Measurements from ENCODE around the gene EFHC2. TPM values are rescaled to one million over a fixed set of nuclear protein-coding genes. Genes with fewer than 3 reads are reported as not detected.

The EFHC2 gene
- total RNA-seq, 1 donor from 2014 or later, result under 0.01 TPM

GRCh38 chrX:44241546-44241945, 101.9 kb downstream of the EFHC2 start:
- Histone ChIP-seq H3K4me1 (ENCODE audit: control insufficient read depth in 3 of 3, insufficient read depth in 3 of 3, low read length in 3 of 3) (no peaks in the 10 kb centered on the region), H3K4me3 (ENCODE audit: low read length in 3 of 3) (no peak overlapping the region), H3K27me3 (ENCODE audit: control insufficient read depth in 3 of 3, insufficient read depth in 3 of 3, low read length in 3 of 3) (peaks cover 0 to 9% (median 0%) of the 10 kb centered on the region in 3 donors), H3K9me3 (ENCODE audit: control insufficient read depth in 3 of 3, low read length in 3 of 3) (no peaks in the 10 kb centered on the region), H3K27ac (ENCODE audit: low read depth, low read length) (no peak overlapping the region), H3K9ac (ENCODE audit: low read depth in 1 of 3, low read length in 3 of 3) (no peak overlapping the region), H3K36me3 (ENCODE audit: control insufficient read depth in 3 of 3, insufficient read depth in 3 of 3, low read length in 3 of 3) (no peaks in the 10 kb centered on the region)

- H3K4me3 ChIP-seq (ENCODE audit: low read length in 3 of 3), result no peak overlapping the region
- no peaks in the 10 kb centered on the region for H3K36me3 ChIP-seq (ENCODE audit: control insufficient read depth in 3 of 3, insufficient read depth in 3 of 3, low read length in 3 of 3)
- no peak overlapping the region for H3K27ac ChIP-seq (ENCODE audit: low read depth, low read length)
- H3K9me3 ChIP-seq (ENCODE audit: control insufficient read depth in 3 of 3, low read length in 3 of 3), result no peaks in the 10 kb centered on the region
- H3K4me1 ChIP-seq (ENCODE audit: control insufficient read depth in 3 of 3, insufficient read depth in 3 of 3, low read length in 3 of 3), result no peaks in the 10 kb centered on the region
- no peak overlapping the region for H3K9ac ChIP-seq (ENCODE audit: low read depth in 1 of 3, low read length in 3 of 3)
- peaks cover 0 to 9% (median 0%) of the 10 kb centered on the region in 3 donors for H3K27me3 ChIP-seq (ENCODE audit: control insufficient read depth in 3 of 3, insufficient read depth in 3 of 3, low read length in 3 of 3)
Measured at GRCh38 chrX:44240036-44240435, 103.4 kb downstream of the EFHC2 start.

- no peaks in the 10 kb centered on the region for H3K9me3 ChIP-seq (ENCODE audit: control insufficient read depth in 3 of 3, low read length in 3 of 3)
- no peak overlapping the region for H3K9ac ChIP-seq (ENCODE audit: low read depth in 1 of 3, low read length in 3 of 3)
- H3K27me3 ChIP-seq (ENCODE audit: control insufficient read depth in 3 of 3, insufficient read depth in 3 of 3, low read length in 3 of 3), result peaks cover 0 to 9% (median 0%) of the 10 kb centered on the region in 3 donors
Measured at GRCh38 chrX:44239036-44239435, 104.4 kb downstream of the EFHC2 start.

GRCh38 chrX:44235534-44235933, 107.9 kb downstream of the EFHC2 start:
- Histone ChIP-seq H3K4me3 (ENCODE audit: low read length in 3 of 3) (no peak overlapping the region), H3K9me3 (ENCODE audit: control insufficient read depth in 3 of 3, low read length in 3 of 3) (no peaks in the 10 kb centered on the region), H3K4me1 (ENCODE audit: control insufficient read depth in 3 of 3, insufficient read depth in 3 of 3, low read length in 3 of 3) (no peaks in the 10 kb centered on the region), H3K9ac (ENCODE audit: low read depth in 1 of 3, low read length in 3 of 3) (no peak overlapping the region), H3K27me3 (ENCODE audit: control insufficient read depth in 3 of 3, insufficient read depth in 3 of 3, low read length in 3 of 3) (peaks cover 0 to 9% (median 0%) of the 10 kb centered on the region in 3 donors), H3K36me3 (ENCODE audit: control insufficient read depth in 3 of 3, insufficient read depth in 3 of 3, low read length in 3 of 3) (no peaks in the 10 kb centered on the region), H3K27ac (ENCODE audit: low read depth, low read length) (no peak overlapping the region)

More at GRCh38 chrX:44239036-44239435, 104.4 kb downstream of the EFHC2 start:
- Histone ChIP-seq H3K36me3 (ENCODE audit: control insufficient read depth in 3 of 3, insufficient read depth in 3 of 3, low read length in 3 of 3) (no peaks in the 10 kb centered on the region), H3K27ac (ENCODE audit: low read depth, low read length) (no peak overlapping the region), H3K4me3 (ENCODE audit: low read length in 3 of 3) (no peak overlapping the region), H3K4me1 (ENCODE audit: control insufficient read depth in 3 of 3, insufficient read depth in 3 of 3, low read length in 3 of 3) (no peaks in the 10 kb centered on the region)

- Histone ChIP-seq H3K9me3 (ENCODE audit: control insufficient read depth in 3 of 3, low read length in 3 of 3) (no peaks in the 10 kb centered on the region), H3K27me3 (ENCODE audit: control insufficient read depth in 3 of 3, insufficient read depth in 3 of 3, low read length in 3 of 3) (peaks cover 0 to 6% (median 0%) of the 10 kb centered on the region in 3 donors), H3K27ac (ENCODE audit: low read depth, low read length) (no peak overlapping the region), H3K9ac (ENCODE audit: low read depth in 1 of 3, low read length in 3 of 3) (no peak overlapping the region), H3K36me3 (ENCODE audit: control insufficient read depth in 3 of 3, insufficient read depth in 3 of 3, low read length in 3 of 3) (no peaks in the 10 kb centered on the region), H3K4me1 (ENCODE audit: control insufficient read depth in 3 of 3, insufficient read depth in 3 of 3, low read length in 3 of 3) (no peaks in the 10 kb centered on the region), H3K4me3 (ENCODE audit: low read length in 3 of 3) (no peak overlapping the region)
Measured at GRCh38 chrX:44234541-44234940, 108.9 kb downstream of the EFHC2 start.

GRCh38 chrX:44234116-44234515, 109.4 kb downstream of the EFHC2 start:
- Histone ChIP-seq H3K27ac (ENCODE audit: low read depth, low read length) (no peak overlapping the region), H3K9ac (ENCODE audit: low read depth in 1 of 3, low read length in 3 of 3) (no peak overlapping the region)

GRCh38 chrX:44232081-44232480, 111.4 kb downstream of the EFHC2 start:
- Histone ChIP-seq H3K27me3 (ENCODE audit: control insufficient read depth in 3 of 3, insufficient read depth in 3 of 3, low read length in 3 of 3) (no peaks in the 10 kb centered on the region), H3K9ac (ENCODE audit: low read depth in 1 of 3, low read length in 3 of 3) (no peak overlapping the region), H3K27ac (ENCODE audit: low read depth, low read length) (no peak overlapping the region), H3K4me3 (ENCODE audit: low read length in 3 of 3) (no peak overlapping the region), H3K4me1 (ENCODE audit: control insufficient read depth in 3 of 3, insufficient read depth in 3 of 3, low read length in 3 of 3) (no peaks in the 10 kb centered on the region), H3K36me3 (ENCODE audit: control insufficient read depth in 3 of 3, insufficient read depth in 3 of 3, low read length in 3 of 3) (no peaks in the 10 kb centered on the region), H3K9me3 (ENCODE audit: control insufficient read depth in 3 of 3, low read length in 3 of 3) (no peaks in the 10 kb centered on the region)

More at GRCh38 chrX:44234116-44234515, 109.4 kb downstream of the EFHC2 start:
- H3K4me3 ChIP-seq (ENCODE audit: low read length in 3 of 3), result no peak overlapping the region
- no peaks in the 10 kb centered on the region for H3K4me1 ChIP-seq (ENCODE audit: control insufficient read depth in 3 of 3, insufficient read depth in 3 of 3, low read length in 3 of 3)
- H3K27me3 ChIP-seq (ENCODE audit: control insufficient read depth in 3 of 3, insufficient read depth in 3 of 3, low read length in 3 of 3), result peaks cover 0 to 6% (median 0%) of the 10 kb centered on the region in 3 donors
- no peaks in the 10 kb centered on the region for H3K9me3 ChIP-seq (ENCODE audit: control insufficient read depth in 3 of 3, low read length in 3 of 3)
- H3K36me3 ChIP-seq (ENCODE audit: control insufficient read depth in 3 of 3, insufficient read depth in 3 of 3, low read length in 3 of 3), result no peaks in the 10 kb centered on the region

GRCh38 chrX:44228621-44229020, 114.9 kb downstream of the EFHC2 start:
- Histone ChIP-seq H3K4me1 (ENCODE audit: control insufficient read depth in 3 of 3, insufficient read depth in 3 of 3, low read length in 3 of 3) (no peaks in the 10 kb centered on the region), H3K9me3 (ENCODE audit: control insufficient read depth in 3 of 3, low read length in 3 of 3) (no peaks in the 10 kb centered on the region), H3K27ac (ENCODE audit: low read depth, low read length) (no peak overlapping the region), H3K4me3 (ENCODE audit: low read length in 3 of 3) (no peak overlapping the region), H3K36me3 (ENCODE audit: control insufficient read depth in 3 of 3, insufficient read depth in 3 of 3, low read length in 3 of 3) (no peaks in the 10 kb centered on the region), H3K27me3 (ENCODE audit: control insufficient read depth in 3 of 3, insufficient read depth in 3 of 3, low read length in 3 of 3) (peaks cover 0 to 3% (median 0%) of the 10 kb centered on the region in 3 donors), H3K9ac (ENCODE audit: low read depth in 1 of 3, low read length in 3 of 3) (no peak overlapping the region)

- H3K9ac ChIP-seq (ENCODE audit: low read depth in 1 of 3, low read length in 3 of 3), result no peak overlapping the region
- H3K4me1 ChIP-seq (ENCODE audit: control insufficient read depth in 3 of 3, insufficient read depth in 3 of 3, low read length in 3 of 3), result no peaks in the 10 kb centered on the region
- no peak overlapping the region for H3K4me3 ChIP-seq (ENCODE audit: low read length in 3 of 3)
- H3K27me3 ChIP-seq (ENCODE audit: control insufficient read depth in 3 of 3, insufficient read depth in 3 of 3, low read length in 3 of 3), result peaks cover 0 to 3% (median 0%) of the 10 kb centered on the region in 3 donors
- no peaks in the 10 kb centered on the region for H3K36me3 ChIP-seq (ENCODE audit: control insufficient read depth in 3 of 3, insufficient read depth in 3 of 3, low read length in 3 of 3)
- H3K27ac ChIP-seq (ENCODE audit: low read depth, low read length), result no peak overlapping the region
- no peaks in the 10 kb centered on the region for H3K9me3 ChIP-seq (ENCODE audit: control insufficient read depth in 3 of 3, low read length in 3 of 3)
Measured at GRCh38 chrX:44227991-44228390, 115.5 kb downstream of the EFHC2 start.

GRCh38 chrX:44225667-44226066, 117.8 kb downstream of the EFHC2 start:
- H3K4me3 ChIP-seq (ENCODE audit: low read length in 3 of 3), result no peak overlapping the region
- no peak overlapping the region for H3K9ac ChIP-seq (ENCODE audit: low read depth in 1 of 3, low read length in 3 of 3)
- no peaks in the 10 kb centered on the region for H3K4me1 ChIP-seq (ENCODE audit: control insufficient read depth in 3 of 3, insufficient read depth in 3 of 3, low read length in 3 of 3)
- peaks cover 0 to 3% (median 0%) of the 10 kb centered on the region in 3 donors for H3K27me3 ChIP-seq (ENCODE audit: control insufficient read depth in 3 of 3, insufficient read depth in 3 of 3, low read length in 3 of 3)
- no peaks in the 10 kb centered on the region for H3K36me3 ChIP-seq (ENCODE audit: control insufficient read depth in 3 of 3, insufficient read depth in 3 of 3, low read length in 3 of 3)
- no peak overlapping the region for H3K27ac ChIP-seq (ENCODE audit: low read depth, low read length)
- H3K9me3 ChIP-seq (ENCODE audit: control insufficient read depth in 3 of 3, low read length in 3 of 3), result no peaks in the 10 kb centered on the region

All from skeletal muscle tissue (tissue), 4 donors.